Loucy (cell line): Measurements from ENCODE around the gene NXF3.
"Not testable (repeated sequence)": the region's sequence is repeated elsewhere in the genome, so short reads cannot be mapped to it uniquely, and the experiment has no call there.

Source experiments
- H2AFZ ChIP-seq: fragments of 200-600 bp; sonication (generic); 2 replicates; pipeline ENCODE4 v1.6.0; 2016; ENCODE audit warnings: antibody characterized with exemption, mild to moderate bottlenecking, low read length, moderate library complexity
- H3F3A ChIP-seq: fragments of 200-600 bp; 2 replicates; pipeline ENCODE4 v1.6.0; 2016; ENCODE audit warnings: antibody characterized with exemption, low read depth, mild to moderate bottlenecking
- H3K27me3 ChIP-seq: fragments of 200-600 bp; sonication (generic); 2 replicates; pipeline ENCODE4 v1.6.1; 2014; ENCODE audit warnings: low read length, mild to moderate bottlenecking; ENCODE audit not compliant: insufficient read depth, poor library complexity, severe bottlenecking
- H3K36me3 ChIP-seq: fragments of 200-600 bp; sonication (generic); 2 replicates; pipeline ENCODE4 v1.6.1; 2016; ENCODE audit warnings: low read length; ENCODE audit not compliant: insufficient read depth
- H3K4me1 ChIP-seq: fragments of 200-600 bp; sonication (generic); 2 replicates; pipeline ENCODE4 v1.5.1; 2014; ENCODE audit warnings: low read length, mild to moderate bottlenecking; ENCODE audit not compliant: insufficient read depth, poor library complexity, severe bottlenecking
- H3K4me2 ChIP-seq: fragments of 200-600 bp; sonication (generic); 2 replicates; pipeline ENCODE4 v1.6.0; 2014; ENCODE audit warnings: antibody characterized with exemption, low read length, low read depth, mild to moderate bottlenecking; ENCODE audit not compliant: poor library complexity, severe bottlenecking
- H3K4me3 ChIP-seq: fragments of 200-600 bp; sonication (generic); 2 replicates; pipeline ENCODE4 v1.5.1; 2014; ENCODE audit warnings: low read length, mild to moderate bottlenecking, mixed read lengths; ENCODE audit not compliant: poor library complexity, severe bottlenecking
- H3K79me2 ChIP-seq: fragments of 200-600 bp; sonication (generic); 2 replicates; pipeline ENCODE4 v1.6.1; 2014; ENCODE audit warnings: low read length; ENCODE audit not compliant: insufficient read depth
- H3K9ac ChIP-seq: fragments of 200-600 bp; sonication (generic); 2 replicates; pipeline ENCODE4 v1.6.0; 2014; ENCODE audit warnings: mild to moderate bottlenecking, low read depth, low read length, moderate library complexity; ENCODE audit not compliant: poor library complexity, severe bottlenecking
- H3K9me2 ChIP-seq: fragments of 200-600 bp; sonication (generic); replicated peaks from 2 replicates; pipeline ENCODE4 v1.6.1; 2016; ENCODE audit warnings: low read depth, low read length, mixed read lengths
- H3K9me3 ChIP-seq: fragments of 200-600 bp; sonication (generic); 2 replicates; pipeline ENCODE4 v1.6.1; 2014; ENCODE audit warnings: mild to moderate bottlenecking, antibody characterized with exemption, low read length, low read depth; ENCODE audit not compliant: insufficient read depth
- H4K20me1 ChIP-seq: fragments of 200-600 bp; sonication (generic); 2 replicates; pipeline ENCODE4 v1.6.0; 2014; ENCODE audit warnings: antibody characterized with exemption, low read length, mild to moderate bottlenecking; ENCODE audit not compliant: insufficient read depth, poor library complexity, severe bottlenecking
- EZH2phosphoT487 ChIP-seq: fragments of 200-600 bp; IDR thresholded peaks from 2 replicates; pipeline ENCODE4 v1.6.1; 2018; ENCODE audit warnings: antibody characterized with exemption, mild to moderate bottlenecking, moderate library complexity, borderline replicate concordance

The NXF3 gene

DNA sequence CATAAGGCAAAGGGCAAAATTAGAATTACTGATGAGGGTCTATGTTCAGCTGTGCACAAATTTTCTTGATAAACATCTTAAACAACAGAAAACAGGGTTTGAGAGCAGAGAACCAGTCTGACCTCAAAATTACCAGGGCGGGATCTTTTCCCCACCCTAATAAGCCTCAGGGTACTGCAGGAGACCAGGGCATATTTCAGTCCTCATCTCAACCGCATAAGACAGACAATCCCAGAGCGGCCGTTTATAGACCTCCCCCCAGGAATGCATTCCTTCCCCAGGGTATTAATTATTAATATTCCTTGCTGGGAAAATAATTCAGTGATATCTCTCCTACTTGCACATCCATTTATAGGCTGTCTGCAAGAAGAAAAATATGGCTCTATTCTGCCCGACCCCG, 16.6 kb upstream of the NXF3 start:
- not testable (repeated sequence) for H3K9ac ChIP-seq, H3F3A ChIP-seq, H2AFZ ChIP-seq, H3K9me3 ChIP-seq, H3K4me1 ChIP-seq, H3K9me2 ChIP-seq, H3K36me3 ChIP-seq, H4K20me1 ChIP-seq, H3K4me3 ChIP-seq, H3K79me2 ChIP-seq, H3K27me3 ChIP-seq, H3K4me2 ChIP-seq

DNA sequence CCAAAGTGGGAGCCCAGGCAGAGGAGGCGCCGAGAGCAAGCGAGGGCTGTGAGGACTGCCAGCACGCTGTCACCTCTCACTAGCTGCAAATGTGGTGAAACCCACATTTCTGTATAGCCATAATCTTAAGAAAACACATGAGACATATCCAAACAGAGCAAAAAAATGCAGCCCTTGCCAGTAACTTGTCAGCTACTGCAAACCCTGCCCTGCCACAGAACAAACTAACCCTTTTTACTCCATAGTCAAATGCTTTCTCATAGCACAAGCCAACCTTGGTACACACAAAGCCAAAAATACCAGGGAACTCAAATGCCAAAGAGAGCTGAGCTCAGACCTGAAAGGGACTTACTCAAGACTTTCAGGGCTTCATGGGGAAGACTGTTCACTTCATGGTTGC, 14.9 kb upstream of the NXF3 start:
- no peaks in the 10 kb centered on the region for H4K20me1 ChIP-seq
- TF ChIP-seq EZH2phosphoT487: no peak
- H2AFZ ChIP-seq: no peak overlapping the region
- H3K36me3 ChIP-seq: no peaks in the 10 kb centered on the region
- no peaks in the 10 kb centered on the region for H3K9me3 ChIP-seq
- H3K4me1 ChIP-seq: no peaks in the 10 kb centered on the region
- H3K4me2 ChIP-seq: no peak overlapping the region
- H3K9me2 ChIP-seq: no peaks in the 10 kb centered on the region
- H3K79me2 ChIP-seq: no peaks in the 10 kb centered on the region
- H3K9ac ChIP-seq: no peak overlapping the region
- no peak overlapping the region for H3K4me3 ChIP-seq
- H3F3A ChIP-seq: no peaks in the 10 kb centered on the region
- H3K27me3 ChIP-seq: no peaks in the 10 kb centered on the region

DNA sequence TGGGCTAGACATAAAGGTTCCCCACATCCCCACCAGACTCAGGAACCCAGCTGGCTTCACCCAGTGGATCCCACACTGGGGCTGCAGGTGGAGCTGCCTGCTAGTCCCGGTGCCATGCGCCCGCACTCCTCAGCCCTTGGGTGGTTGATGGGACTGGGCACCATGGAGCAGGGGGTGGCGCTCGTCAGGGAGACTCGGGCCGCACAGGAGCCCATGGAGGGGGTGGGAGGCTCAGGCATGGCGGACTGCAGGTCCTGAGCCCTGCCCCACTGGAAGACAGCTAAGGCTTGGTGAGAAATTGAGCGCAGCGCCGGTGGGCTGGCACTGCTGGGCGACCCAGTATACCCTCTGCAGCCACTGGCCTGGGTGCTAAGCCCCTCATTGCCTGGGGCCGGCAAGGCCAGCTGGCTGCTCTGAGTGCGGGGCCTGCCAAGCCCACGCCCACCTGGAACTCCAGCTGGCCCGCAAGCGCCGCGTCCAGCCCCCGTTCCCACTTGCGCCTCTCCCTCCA, 14.3 kb upstream of the NXF3 start:
- H3K9me2 ChIP-seq, H3K4me1 ChIP-seq, H3K9ac ChIP-seq, H3K4me3 ChIP-seq, H3K27me3 ChIP-seq, H3K36me3 ChIP-seq, H2AFZ ChIP-seq, H3K9me3 ChIP-seq, H4K20me1 ChIP-seq, H3K79me2 ChIP-seq, H3F3A ChIP-seq, H3K4me2 ChIP-seq: not testable (repeated sequence)

DNA sequence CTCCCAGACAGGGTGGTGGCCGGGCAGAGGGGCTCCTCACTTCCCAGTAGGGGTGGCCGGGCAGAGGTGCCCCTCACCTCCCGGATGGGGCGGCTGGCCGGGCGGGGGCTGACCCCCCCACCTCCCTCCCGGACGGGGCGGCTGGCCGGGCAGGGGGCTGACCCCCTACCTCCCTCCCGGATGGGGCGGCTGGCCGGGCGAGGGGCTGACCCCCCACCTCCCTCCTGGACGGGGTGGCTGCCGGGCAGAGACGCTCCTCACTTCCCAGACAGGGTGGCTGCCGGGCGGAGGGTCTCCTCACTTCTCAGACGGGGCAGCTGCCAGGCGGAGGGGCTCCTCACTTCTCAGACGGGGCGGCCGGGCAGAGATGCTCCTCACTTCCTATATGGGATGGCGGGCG, 11.4 kb upstream of the NXF3 start:
- H3K9me2 ChIP-seq, H4K20me1 ChIP-seq, H3K4me2 ChIP-seq, H2AFZ ChIP-seq, H3K4me1 ChIP-seq, H3K36me3 ChIP-seq, H3F3A ChIP-seq, H3K9me3 ChIP-seq, H3K27me3 ChIP-seq, H3K4me3 ChIP-seq, H3K79me2 ChIP-seq, H3K9ac ChIP-seq: not testable (repeated sequence)

DNA sequence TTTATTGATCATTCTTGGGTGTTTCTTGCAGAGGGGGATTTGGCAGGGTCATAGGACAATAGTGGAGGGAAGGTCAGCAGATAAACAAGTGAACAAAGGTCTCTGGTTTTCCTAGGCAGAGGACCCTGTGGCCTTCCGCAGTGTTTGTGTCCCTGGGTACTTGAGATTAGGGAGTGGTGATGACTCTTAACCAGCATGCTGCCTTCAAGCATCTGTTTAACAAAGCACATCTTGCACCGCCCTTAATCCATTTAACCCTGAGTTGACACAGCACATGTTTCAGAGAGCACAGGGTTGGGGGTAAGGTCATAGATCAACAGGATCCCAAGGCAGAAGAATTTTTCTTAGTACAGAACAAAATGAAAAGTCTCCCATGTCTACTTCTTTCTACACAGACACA, 10.9 kb upstream of the NXF3 start:
- H3K4me1 ChIP-seq, H3K4me2 ChIP-seq, H2AFZ ChIP-seq, H3K4me3 ChIP-seq, H3K79me2 ChIP-seq, H3K9me3 ChIP-seq, H3K36me3 ChIP-seq, H3K9me2 ChIP-seq, H4K20me1 ChIP-seq, H3K9ac ChIP-seq, H3K27me3 ChIP-seq, H3F3A ChIP-seq: not testable (repeated sequence)
